RPMI7951 (cell line): ENCODE results near the gene WFS1. TPM values are rescaled to one million over a fixed set of nuclear protein-coding genes. Genes with fewer than 3 reads are reported as not detected.
A peak's percentile ranks its signal among the peaks of the same experiment; 100 is the strongest.

ENCODE experiments used
- DNase-seq: peaks from one replicate; pipeline ENCODE4 v3.0.0-alpha.2; 2012; ENCODE audit warnings: low read depth
- total RNA-seq: library from RNA; depleted of rRNA; stranded (reverse); fragments of >200 nt; shearing (Covaris generic); gene quantifications from 2 replicates; pipeline ENCODE4 v1.2.3, GENCODE V29; 2014

The WFS1 gene
- total RNA-seq, 1 experiment from 2014 or later: 28.4 TPM

GRCh38 chr4:6235901-6236640, 33.6 kb upstream of the WFS1 start:
- no peak for DNase-seq

GRCh38 chr4:6236816-6237390, 32.7 kb upstream of the WFS1 start:
- no peak for DNase-seq

GRCh38 chr4:6239486-6239885, 30.2 kb upstream of the WFS1 start:
- no peak for DNase-seq

- no peak for DNase-seq
Observed at GRCh38 chr4:6239968-6240367, 29.7 kb upstream of the WFS1 start.

GRCh38 chr4:6241062-6241845, 28.4 kb upstream of the WFS1 start:
- DNase-seq: no peak

- DNase-seq: no peak
Observed at GRCh38 chr4:6242271-6243029, 27.2 kb upstream of the WFS1 start.

GRCh38 chr4:6245246-6246169, 24.1 kb upstream of the WFS1 start:
- no peak for DNase-seq

- no peak for DNase-seq
Observed at GRCh38 chr4:6246170-6246634, 23.4 kb upstream of the WFS1 start.

GRCh38 chr4:6248394-6248793, 21.3 kb upstream of the WFS1 start:
- DNase-seq: no peak

- peak; percentile 42 for DNase-seq
Observed at GRCh38 chr4:6250235-6250983, 19.2 kb upstream of the WFS1 start.

- no peak for DNase-seq
Observed at GRCh38 chr4:6250984-6251295, 18.7 kb upstream of the WFS1 start.

- DNase-seq: no peak
Observed at GRCh38 chr4:6251365-6251764, 18.3 kb upstream of the WFS1 start.

GRCh38 chr4:6252051-6252450, 17.6 kb upstream of the WFS1 start:
- DNase-seq: no peak

GRCh38 chr4:6253111-6253510, 16.5 kb upstream of the WFS1 start:
- no peak for DNase-seq

GRCh38 chr4:6253961-6254360, 15.7 kb upstream of the WFS1 start:
- DNase-seq: no peak

- DNase-seq: no peak
Observed at GRCh38 chr4:6256141-6256540, 13.5 kb upstream of the WFS1 start.

GRCh38 chr4:6257247-6258025, 12.2 kb upstream of the WFS1 start:
- DNase-seq: peak; percentile 16

GRCh38 chr4:6258026-6258360, 11.7 kb upstream of the WFS1 start:
- DNase-seq: no peak

- DNase-seq: no peak
Observed at GRCh38 chr4:6258741-6259140, 10.9 kb upstream of the WFS1 start.

- DNase-seq: no peak
Observed at GRCh38 chr4:6259886-6260285, 9.8 kb upstream of the WFS1 start.
